ENCODE results near the gene SNTG2. TPM values are rescaled to one million over a fixed set of nuclear protein-coding genes. Genes with fewer than 3 reads are reported as not detected.

SNTG2 gene
- total RNA-seq, 1 donor from 2014 or later, result 1.9 TPM

DNA sequence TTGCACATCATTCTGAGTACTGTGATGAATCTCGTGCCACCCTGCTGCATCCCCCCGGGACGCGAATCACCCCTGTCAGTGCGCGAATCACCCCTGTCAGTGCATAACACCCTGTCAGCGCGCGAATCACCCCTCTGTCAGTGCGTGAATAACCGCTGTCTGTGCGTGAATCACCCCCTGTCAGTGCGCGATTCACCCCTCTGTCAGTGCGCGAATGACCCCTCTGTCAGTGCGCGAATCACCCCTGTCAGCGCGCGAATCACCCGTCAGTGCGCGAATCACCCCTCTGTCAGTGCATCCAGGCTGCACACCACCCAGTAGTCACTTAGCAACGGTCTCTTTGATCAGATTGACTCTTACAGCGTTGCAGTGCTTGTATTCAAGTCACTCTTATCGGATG is 328.2 kb downstream of the SNTG2 start:
- H3K4me2 ChIP-seq (ENCODE audit: low read length), result no peak overlapping the region
- no peaks in the 10 kb centered on the region for H4K20me1 ChIP-seq (ENCODE audit: insufficient read depth, low read length)
- Mint-ChIP-seq H3K4me1 (ENCODE audit: low read depth, unreplicated experiment) (peaks cover 2% of the 10 kb centered on the region), H3K4me3 (ENCODE audit: unreplicated experiment) (no peak overlapping the region), H3K27ac (ENCODE audit: unreplicated experiment) (no peak overlapping the region), H3K9me3 (ENCODE audit: unreplicated experiment) (peaks cover 7% of the 10 kb centered on the region), H3K36me3 (ENCODE audit: low read depth, unreplicated experiment) (no peaks in the 10 kb centered on the region), H3K27me3 (ENCODE audit: low read depth, unreplicated experiment) (peaks cover 2% of the 10 kb centered on the region)
- H3K27ac ChIP-seq (ENCODE audit: low read depth, low read length), result no peak overlapping the region
- H3K27me3 ChIP-seq (ENCODE audit: insufficient read depth, low read length), result no peaks in the 10 kb centered on the region
- TF ChIP-seq, protein P1, sequence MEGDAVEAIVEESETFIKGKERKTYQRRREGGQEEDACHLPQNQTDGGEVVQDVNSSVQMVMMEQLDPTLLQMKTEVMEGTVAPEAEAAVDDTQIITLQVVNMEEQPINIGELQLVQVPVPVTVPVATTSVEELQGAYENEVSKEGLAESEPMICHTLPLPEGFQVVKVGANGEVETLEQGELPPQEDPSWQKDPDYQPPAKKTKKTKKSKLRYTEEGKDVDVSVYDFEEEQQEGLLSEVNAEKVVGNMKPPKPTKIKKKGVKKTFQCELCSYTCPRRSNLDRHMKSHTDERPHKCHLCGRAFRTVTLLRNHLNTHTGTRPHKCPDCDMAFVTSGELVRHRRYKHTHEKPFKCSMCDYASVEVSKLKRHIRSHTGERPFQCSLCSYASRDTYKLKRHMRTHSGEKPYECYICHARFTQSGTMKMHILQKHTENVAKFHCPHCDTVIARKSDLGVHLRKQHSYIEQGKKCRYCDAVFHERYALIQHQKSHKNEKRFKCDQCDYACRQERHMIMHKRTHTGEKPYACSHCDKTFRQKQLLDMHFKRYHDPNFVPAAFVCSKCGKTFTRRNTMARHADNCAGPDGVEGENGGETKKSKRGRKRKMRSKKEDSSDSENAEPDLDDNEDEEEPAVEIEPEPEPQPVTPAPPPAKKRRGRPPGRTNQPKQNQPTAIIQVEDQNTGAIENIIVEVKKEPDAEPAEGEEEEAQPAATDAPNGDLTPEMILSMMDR (IDR thresholded peaks at IDR 0.05; ENCODE audit: insufficient read depth, low read depth, low read length), result no peak
- TF ChIP-seq EZH2 (IDR thresholded peaks at IDR 0.05; ENCODE audit: insufficient read depth, low read length), result no peak
- no peaks in the 10 kb centered on the region for H3K4me1 ChIP-seq (ENCODE audit: insufficient read depth, low read length)
- H3K9me3 ChIP-seq (ENCODE audit: insufficient read depth, low read depth, low read length), result peaks cover 7% of the 10 kb centered on the region
- H3K9ac ChIP-seq (ENCODE audit: low read length), result no peak overlapping the region
- DNase-seq (ENCODE audit: low read depth) (no peak), FAIRE-seq (no peak)
- no peak overlapping the region for H2AFZ ChIP-seq (ENCODE audit: low read depth, low read length)
- no peak overlapping the region for H3K4me3 ChIP-seq (ENCODE audit: insufficient read depth, low read depth, low read length)
- H3K79me2 ChIP-seq (ENCODE audit: insufficient read depth, low read length), result no peaks in the 10 kb centered on the region
- H3K36me3 ChIP-seq (ENCODE audit: insufficient read depth, low read length), result no peaks in the 10 kb centered on the region

DNA sequence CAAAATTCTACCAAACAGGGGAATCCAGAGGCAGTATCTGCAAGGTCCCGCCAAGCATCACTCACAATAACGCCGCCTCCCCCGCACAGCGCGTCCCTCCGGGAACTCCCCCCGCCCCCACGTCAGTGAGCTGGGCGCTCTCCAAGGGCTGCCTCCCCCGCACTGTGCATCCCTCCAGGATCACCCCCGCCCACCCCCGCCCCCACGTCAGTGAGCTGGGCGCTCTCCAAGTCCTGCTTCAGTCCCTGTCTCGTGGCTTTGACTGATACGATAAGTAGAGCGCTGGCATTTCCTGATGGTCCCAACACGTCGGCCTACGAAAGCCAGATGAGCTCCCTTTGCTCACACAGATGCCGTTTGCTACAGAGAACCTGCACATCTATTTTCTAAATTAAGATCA is 331.9 kb downstream of the SNTG2 start:
- Histone ChIP-seq H3K36me3 (ENCODE audit: insufficient read depth, low read length) (no peaks in the 10 kb centered on the region), H3K9ac (ENCODE audit: low read length) (no peak overlapping the region), H3K27me3 (ENCODE audit: insufficient read depth, low read length) (no peaks in the 10 kb centered on the region), H3K9me3 (ENCODE audit: insufficient read depth, low read depth, low read length) (peaks cover 2% of the 10 kb centered on the region), H2AFZ (ENCODE audit: low read depth, low read length) (no peak overlapping the region), H3K4me2 (ENCODE audit: low read length) (no peak overlapping the region), H3K4me3 (ENCODE audit: insufficient read depth, low read depth, low read length) (no peak overlapping the region), H3K27ac (ENCODE audit: low read depth, low read length) (no peak overlapping the region), H3K4me1 (ENCODE audit: insufficient read depth, low read length) (no peaks in the 10 kb centered on the region), H4K20me1 (ENCODE audit: insufficient read depth, low read length) (no peaks in the 10 kb centered on the region), H3K79me2 (ENCODE audit: insufficient read depth, low read length) (no peaks in the 10 kb centered on the region)
- DNase-seq (ENCODE audit: low read depth) (no peak), FAIRE-seq (no peak)
- peaks cover 6% of the 10 kb centered on the region for H3K27me3 Mint-ChIP-seq (ENCODE audit: low read depth, unreplicated experiment)
- H3K4me1 Mint-ChIP-seq (ENCODE audit: low read depth, unreplicated experiment), result peaks cover 5% of the 10 kb centered on the region
- no peak overlapping the region for H3K27ac Mint-ChIP-seq (ENCODE audit: unreplicated experiment)
- no peak overlapping the region for H3K4me3 Mint-ChIP-seq (ENCODE audit: unreplicated experiment)
- TF ChIP-seq EZH2 (IDR thresholded peaks at IDR 0.05; ENCODE audit: insufficient read depth, low read length), result no peak
- TF ChIP-seq, protein P1 (IDR thresholded peaks at IDR 0.05; ENCODE audit: insufficient read depth, low read depth, low read length), result no peak
- H3K36me3 Mint-ChIP-seq (ENCODE audit: low read depth, unreplicated experiment), result no peaks in the 10 kb centered on the region
- no peaks in the 10 kb centered on the region for H3K9me3 Mint-ChIP-seq (ENCODE audit: unreplicated experiment)

DNA sequence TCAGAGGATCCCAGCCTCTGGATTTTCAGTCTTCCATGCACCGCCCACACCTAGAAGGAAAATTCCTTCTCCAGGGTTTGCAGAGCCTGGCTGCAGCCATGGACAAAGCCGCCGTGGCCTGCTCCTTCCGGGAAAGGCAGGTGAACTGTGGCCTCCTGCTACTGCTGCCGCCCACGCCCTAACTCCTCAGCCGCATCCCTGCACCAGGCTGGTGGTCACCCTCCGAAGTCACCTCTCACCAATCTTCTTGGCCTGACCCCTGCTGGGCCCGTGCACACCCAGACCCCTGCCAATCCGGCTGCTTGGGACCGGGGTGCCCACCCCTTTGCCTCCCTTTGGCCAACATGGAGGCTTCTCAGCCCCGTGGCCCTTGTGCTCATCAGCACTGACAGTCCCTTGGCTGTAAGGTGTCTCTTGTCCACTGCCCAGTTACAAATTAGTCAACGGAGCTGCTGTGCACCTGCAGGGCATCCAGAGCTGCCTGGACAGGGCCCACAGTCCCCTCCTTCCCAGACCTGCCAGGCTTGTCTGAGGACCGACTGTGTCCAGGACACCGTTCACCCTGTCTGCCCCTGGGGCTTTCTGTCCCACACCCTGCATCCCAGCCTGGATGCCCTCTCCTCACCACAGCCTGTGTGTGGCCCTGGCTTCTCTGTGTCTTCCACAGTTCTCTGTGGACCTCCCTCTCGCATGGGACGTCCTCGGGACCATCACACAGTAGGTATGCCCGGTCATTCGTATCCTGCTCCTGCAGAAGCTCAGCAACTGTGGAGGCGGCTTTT is 332.6 kb downstream of the SNTG2 start:
- H3K36me3 Mint-ChIP-seq (ENCODE audit: low read depth, unreplicated experiment), result no peaks in the 10 kb centered on the region
- no peak overlapping the region for H3K4me3 ChIP-seq (ENCODE audit: insufficient read depth, low read depth, low read length)
- H3K27me3 Mint-ChIP-seq (ENCODE audit: low read depth, unreplicated experiment), result peaks cover 6% of the 10 kb centered on the region

More for the DNA sequence above, 332.6 kb downstream of the SNTG2 start:
- Histone ChIP-seq H3K27me3 (ENCODE audit: insufficient read depth, low read length) (no peaks in the 10 kb centered on the region), H3K36me3 (ENCODE audit: insufficient read depth, low read length) (no peaks in the 10 kb centered on the region), H3K9ac (ENCODE audit: low read length) (no peak overlapping the region), H3K79me2 (ENCODE audit: insufficient read depth, low read length) (no peaks in the 10 kb centered on the region), H3K27ac (ENCODE audit: low read depth, low read length) (no peak overlapping the region), H4K20me1 (ENCODE audit: insufficient read depth, low read length) (no peaks in the 10 kb centered on the region), H3K9me3 (ENCODE audit: insufficient read depth, low read depth, low read length) (peaks cover 2% of the 10 kb centered on the region), H2AFZ (ENCODE audit: low read depth, low read length) (no peak overlapping the region), H3K4me1 (ENCODE audit: insufficient read depth, low read length) (no peaks in the 10 kb centered on the region), H3K4me2 (ENCODE audit: low read length) (no peak overlapping the region)
- Mint-ChIP-seq H3K9me3 (ENCODE audit: unreplicated experiment) (no peaks in the 10 kb centered on the region), H3K27ac (ENCODE audit: unreplicated experiment) (no peak overlapping the region), H3K4me3 (ENCODE audit: unreplicated experiment) (no peak overlapping the region), H3K4me1 (ENCODE audit: low read depth, unreplicated experiment) (peaks cover 5% of the 10 kb centered on the region)
- DNase-seq (ENCODE audit: low read depth) (no peak), FAIRE-seq (no peak)
- TF ChIP-seq EZH2 (IDR thresholded peaks at IDR 0.05; ENCODE audit: insufficient read depth, low read length), result no peak
- TF ChIP-seq, protein P1 (IDR thresholded peaks at IDR 0.05; ENCODE audit: insufficient read depth, low read depth, low read length), result no peak
